T follicular helper cell (primary cell): ENCODE data around the gene LCE7A.

Source experiments
- DNase-seq: peaks from one replicate; pipeline ENCODE4 v3.0.0-alpha.2; 2020; ENCODE audit warnings: low read depth

LCE7A gene

DNA sequence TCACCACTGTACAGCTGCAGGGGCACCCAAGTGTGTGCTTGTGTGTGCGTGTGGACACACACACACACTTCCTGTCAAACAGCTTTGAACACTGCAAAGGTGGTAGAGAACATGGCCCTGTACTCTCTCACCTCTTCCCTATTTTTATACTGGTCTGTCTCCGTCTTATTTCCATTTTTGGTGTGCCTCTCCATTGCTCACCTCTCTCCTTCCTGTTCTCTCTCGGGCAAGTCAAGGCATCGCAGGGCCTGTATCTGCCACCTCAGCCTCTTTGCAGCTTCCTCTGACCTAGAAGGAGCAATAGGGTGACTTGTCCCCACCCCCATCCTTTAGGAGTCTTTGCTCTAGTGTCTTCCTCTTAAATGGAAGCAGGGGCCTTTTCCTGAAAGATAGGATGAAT is 20.5 kb downstream of the LCE7A start:
- no peak for DNase-seq

DNA sequence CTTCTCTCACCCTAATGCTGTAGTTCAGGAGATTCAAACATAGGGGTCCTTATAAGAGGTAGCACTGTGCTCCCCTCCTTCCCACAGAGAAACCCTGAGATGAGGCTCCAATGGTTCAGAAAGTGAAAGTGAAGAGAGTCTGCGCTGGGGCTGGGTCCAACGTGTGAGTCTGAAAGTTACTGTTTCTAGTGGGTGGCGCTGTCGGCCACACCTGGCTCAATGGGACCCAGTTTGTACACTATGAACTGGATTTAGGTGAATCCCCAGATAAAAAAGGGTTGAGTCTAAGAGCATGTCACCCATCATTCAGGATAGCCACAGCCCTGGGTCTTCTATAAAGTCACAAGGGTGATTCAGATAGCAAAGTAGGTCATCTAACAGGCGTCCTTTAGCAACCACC is 21.1 kb downstream of the LCE7A start:
- no peak for DNase-seq

DNA sequence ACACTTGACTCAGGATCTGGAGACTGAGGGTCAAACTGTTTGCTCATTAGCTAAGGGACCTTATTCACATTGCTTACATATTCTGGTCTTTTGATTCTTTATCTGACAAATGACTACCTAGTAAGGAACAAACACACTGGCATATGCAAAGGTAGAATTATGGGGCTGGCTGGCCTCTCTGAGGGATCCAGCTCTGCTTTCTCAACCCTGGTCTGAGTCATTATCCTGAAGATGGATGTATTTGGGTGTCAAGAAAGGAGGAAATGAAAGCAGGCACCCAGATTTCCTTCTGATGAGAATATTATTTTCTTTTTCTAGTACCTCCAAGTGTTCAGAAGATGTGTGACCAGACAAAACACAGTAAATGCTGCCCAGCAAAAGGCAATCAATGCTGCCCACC is 24.3 kb downstream of the LCE7A start:
- no peak for DNase-seq

DNA sequence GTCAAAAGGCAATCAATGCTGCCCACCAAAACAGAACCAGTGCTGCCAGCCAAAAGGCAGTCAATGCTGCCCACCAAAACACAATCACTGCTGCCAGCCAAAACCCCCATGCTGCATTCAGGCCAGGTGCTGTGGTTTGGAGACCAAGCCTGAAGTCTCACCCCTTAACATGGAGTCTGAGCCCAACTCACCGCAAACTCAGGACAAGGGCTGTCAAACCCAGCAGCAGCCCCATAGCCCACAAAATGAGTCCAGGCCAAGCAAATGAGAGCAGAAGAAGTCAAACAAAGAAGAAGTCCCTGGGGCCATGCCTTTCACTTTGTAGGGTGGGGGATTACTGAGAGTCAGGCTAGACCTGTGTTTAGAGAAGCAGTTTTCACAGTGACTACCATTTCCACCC is 24.7 kb downstream of the LCE7A start:
- DNase-seq, result no peak

DNA sequence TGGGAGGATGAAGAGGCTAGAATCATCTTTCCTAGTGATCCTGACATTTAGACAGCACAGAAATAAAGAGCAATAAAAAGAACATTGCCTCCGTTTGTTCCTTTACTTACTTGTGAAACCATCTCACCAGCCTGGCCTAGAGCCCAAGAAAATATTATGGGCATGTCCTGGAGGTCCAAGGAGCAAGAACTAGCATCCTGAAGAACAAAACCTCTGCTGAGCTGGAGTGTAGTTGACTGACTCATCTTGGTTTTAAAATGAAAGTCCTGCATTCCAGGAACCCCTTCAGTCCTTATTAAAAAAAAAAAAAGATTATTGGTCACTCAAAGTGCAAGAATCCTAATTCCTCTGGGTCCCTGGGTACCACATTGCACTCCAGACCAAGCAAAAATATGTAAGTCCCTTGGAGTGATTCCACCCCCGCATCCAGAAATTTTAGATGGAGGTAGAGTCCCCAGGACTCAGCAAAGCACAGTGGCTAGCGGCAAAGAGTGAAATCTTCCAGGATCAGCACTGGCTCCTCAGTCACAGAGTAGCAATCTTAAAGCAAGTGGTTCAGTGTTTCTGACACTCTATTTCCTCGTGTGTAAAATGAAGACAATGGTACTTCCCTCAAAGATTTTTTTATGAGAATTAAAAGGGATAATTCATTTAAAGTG is 25.3 kb downstream of the LCE7A start:
- DNase-seq, result no peak

DNA sequence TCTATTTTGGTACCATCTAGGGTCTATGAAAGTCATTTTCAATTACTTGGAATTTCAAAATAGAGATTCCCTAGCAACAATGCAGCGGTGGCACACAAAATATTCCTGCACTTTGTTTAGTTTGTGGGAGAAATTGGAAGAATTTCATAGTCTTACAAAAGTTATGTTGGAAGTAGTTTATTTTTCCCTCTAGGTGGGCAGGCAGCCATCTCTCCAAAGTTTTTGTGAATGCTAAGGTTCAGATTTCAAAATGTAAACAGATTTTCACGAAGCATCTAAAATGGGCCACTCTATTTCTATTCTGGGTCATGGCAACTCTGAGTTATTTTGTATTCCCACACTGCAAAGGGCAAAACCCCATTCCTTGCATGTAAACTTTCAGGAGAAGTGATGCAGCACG is 26.3 kb downstream of the LCE7A start:
- no peak for DNase-seq

DNA sequence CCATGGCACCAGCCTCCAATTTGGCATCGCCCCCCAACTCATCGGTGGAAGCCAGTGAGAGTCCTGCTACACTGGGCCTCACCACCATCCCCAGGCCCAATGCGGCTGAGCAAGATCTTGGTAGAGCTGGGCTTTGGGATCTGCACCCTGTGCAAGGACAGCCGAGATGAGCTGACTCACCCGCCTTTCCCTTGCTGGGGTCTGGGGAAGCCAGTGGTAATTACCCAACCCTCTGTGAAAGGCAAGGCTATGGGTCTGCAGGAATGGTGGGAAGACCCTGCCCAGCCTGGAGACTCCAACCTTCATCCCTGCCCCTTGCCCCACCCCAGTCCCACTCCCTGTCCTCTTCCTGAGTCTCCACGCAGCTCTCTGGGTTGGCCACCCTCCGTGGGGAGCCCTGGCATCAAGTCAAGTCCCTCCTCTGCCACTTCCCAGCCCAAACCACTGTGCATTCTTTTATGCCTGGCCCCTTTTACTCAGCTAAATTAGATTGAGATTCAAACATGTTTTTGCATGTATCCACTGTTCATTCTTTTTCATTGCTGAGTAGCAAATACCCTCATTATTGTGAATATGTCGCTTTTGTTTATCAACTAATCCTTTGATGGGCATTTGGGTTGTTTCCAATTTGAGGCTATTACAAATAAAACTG is 27.1 kb downstream of the LCE7A start:
- DNase-seq, result no peak

DNA sequence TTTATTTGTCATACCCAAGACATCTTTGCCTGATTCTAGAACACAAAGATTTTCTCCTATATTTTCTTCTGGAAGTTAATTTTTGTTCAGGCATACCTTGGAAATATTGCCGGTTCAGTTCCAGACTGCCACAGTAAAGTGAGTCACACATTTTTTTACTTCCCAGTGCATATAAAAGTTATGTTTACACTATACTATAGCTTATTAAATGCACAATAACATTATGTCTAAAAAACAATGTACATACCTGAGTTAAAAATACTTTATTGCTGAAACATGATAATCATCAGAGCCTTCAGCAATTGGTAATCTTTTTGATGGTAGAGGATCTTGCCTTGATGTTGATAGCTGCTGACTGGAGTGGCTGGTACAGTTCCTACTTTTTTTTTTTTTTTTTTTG is 28.3 kb downstream of the LCE7A start:
- no peak for DNase-seq

DNA sequence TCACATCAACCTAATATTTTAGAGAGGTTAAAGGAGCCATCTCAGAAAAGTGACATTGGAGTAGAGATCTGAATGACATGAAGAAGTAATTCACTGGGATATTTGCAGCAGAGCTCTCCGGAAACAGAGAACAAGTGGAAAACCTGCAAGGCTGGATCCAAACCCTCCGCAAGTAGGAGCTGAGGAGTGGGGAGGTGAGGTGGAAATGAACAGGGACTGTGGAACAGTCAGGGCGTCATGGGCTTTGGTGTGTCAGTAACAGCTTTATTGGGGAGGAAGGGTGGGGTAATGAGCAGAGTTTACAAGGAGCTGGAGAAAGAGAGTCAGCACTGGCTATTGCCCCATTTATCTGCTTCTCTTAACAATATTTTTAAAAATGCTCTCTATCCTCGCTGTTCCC is 39.2 kb downstream of the LCE7A start:
- no peak for DNase-seq

DNA sequence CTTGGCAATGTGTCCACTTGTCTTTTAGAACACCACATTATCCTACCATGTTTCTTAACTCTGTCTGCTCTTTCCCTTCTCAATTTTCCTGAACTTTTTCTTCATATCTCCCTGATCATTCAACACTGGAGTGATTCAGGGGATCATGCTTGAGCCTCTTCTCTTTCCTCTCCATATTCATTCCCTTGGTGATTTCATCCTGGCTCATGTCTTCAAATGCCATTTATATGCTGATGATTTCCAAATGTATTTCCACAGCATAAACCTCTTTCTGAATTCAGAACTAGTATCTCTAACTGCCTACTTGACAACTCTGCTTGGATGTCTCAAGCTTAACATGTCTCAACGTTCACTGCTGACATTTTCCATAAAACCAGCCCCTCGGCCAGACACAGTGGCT is 40.1 kb downstream of the LCE7A start:
- no peak for DNase-seq

DNA sequence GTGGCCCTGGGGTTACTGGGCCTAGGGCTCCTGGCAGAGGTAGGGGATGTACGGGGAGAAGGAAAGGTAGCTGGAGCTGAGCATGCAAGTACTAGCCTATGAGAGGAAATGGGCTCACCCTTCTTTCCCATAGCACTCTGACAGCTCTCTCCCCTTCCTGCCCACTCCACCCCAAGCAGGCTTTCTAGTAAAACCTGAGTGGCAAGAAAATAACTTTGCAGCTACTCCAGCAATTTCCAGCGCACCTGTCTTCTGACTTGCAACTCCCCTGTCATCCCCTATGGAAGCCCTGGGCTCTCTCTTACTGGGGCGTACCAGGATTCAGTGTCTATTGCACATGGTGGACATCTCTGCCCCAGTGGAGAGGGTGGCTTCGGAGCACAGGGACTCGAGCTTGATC is 41.8 kb downstream of the LCE7A start:
- DNase-seq, result no peak

DNA sequence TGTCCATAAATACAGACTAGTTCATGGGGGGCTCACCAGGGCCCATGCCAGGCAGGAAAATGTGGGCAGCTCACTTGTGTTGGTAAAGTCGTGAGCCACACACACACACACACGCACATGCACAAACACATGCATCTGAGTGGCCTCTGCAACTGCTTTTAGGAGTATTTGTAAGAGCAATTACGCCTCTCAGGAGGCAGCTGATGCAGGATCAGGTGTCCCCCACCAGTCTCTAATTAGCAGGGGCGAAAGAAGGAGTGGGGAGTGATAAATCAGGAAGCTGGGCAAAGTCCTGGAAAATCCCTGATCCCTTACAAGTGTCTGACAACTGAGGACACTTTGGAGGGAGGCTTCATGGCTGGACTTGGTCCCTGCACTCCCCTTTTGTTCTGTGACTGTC is 42.8 kb downstream of the LCE7A start:
- DNase-seq, result no peak

DNA sequence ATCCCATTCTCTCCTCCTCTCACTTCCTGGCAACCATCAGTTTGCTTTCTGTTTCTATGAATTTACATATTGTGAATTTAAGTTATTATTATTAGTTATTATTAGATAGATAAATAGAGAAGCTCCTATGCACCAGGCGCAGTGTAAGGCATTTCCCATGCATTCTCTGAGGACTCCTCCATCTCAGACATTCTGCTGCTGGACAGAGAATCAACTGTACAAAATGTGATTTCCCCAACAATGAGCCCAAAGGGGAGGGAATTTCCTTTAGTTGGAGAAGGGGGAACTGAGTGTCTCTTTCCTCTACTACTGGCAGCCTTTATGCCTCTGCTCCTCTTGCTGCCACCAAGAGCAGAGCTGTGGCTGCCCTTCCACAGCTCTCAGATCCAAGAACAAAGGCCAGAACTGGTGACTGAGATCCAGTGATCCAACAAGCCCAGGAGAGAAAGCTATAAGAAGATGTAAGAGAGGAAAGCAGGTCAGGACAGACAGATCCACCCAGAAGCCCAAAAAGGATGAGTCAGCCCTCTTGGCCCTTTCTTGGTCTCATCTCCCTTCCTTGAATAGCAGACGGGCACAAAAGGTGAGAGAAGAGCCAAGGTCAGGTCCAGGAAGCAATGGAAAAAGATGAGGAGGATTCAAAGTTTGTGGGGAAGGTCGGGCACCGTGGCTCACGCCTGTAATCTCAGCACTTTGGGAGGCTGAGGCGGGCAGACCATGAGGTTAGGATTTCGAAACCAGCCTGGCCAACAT is 45.1 kb downstream of the LCE7A start:
- no peak for DNase-seq

DNA sequence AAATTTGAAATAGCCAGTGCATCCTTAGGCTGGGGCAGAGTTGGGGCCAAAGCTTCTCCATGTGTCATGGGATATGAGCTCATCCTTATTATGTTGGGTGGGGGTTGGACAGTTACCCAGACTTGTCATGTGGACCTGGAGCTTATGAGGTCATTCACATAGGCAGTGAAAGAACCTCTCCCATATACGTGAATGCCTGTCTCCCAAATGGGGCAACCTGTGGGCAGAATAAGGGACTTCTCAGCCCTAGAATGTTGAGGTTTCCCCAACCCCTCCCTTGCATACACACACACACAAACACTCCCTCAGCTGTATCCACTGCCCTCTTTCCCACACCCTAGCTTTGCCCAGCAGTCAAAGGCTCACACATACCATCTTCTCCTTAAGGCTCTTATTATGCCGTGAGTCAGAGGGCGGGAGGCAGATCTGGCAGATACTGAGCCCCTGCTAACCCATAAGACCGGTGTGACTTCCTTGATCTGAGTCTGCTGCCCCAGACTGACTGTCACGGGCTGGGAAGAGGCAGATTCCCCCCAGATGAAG is 46.3 kb downstream of the LCE7A start:
- no peak for DNase-seq

DNA sequence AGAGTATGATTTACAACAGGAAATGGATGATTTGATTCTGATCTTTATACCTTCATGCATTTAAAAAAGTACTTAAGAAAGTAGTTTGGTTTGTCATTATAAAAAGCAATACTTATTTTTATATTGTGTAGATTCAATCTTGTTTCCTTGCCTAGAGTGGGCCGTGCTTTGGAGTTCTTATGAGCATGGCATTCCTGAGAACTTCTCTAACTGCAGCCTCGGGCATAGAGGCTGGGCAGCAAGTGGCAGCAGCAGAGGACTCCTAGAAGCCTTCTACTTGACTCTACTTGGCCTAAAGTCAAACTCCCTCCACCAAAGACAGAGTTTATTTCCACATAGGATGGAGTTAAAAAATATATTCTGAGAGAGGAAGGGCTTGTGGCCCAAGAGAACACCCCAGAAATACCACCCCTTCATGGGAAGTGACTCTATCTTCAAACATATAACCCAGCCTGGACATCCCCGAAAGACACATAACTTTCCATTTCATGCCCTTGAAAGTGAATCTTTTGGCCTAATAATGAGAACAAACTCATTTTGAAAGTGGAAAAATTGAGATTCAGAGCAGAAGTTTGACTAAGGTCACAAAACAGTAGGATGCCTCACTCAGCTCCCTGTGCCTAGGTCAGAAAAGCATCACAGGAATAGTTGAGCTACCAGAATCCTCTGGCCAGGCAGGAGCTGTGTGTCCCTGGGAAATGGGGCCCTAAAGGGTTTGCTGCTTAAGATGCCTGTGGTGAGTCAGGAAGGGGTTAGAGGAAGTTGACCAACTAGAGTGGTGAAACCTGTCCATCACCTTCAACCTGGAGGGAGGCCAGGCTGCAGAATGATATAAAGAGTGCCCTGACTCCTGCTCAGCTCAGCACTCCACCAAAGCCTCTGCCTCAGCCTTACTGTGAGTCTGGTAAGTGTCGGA is 48.1 kb downstream of the LCE7A start, which contains the start of gene IVL:
TSS of gene IVL (plus strand) at position 861 of the 916 bp plus-strand sequence. CDS start 1,252 bp downstream, outside the sequence.
- no peak for DNase-seq

DNA sequence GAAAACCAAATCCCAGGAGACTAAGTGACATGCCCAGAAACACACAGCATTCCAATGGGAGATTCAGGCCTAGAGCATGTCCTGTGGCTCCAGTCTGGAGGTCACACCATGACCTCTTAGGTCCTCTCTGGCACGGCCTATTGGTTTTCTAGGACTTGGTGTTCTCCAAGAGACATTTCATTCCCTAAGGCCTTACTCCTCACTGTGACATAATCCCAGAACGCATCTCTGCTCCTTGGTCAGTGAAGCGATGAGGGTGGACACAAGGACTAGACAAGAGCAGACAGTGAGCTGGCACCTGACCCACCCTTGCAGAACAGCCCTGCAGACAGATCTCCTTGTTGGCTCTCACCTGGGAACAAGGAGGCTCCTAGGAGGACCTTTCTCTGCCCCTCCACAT is 49.4 kb downstream of the LCE7A start:
- DNase-seq, result no peak
